Aorta (tissue), 4 donors: ENCODE results near the gene ABCF1. TPM values are rescaled to one million over a fixed set of nuclear protein-coding genes. Genes with fewer than 3 reads are reported as not detected.

Source experiments
- microRNA-seq, 2 donors: library from miRNA; unstranded; fragments of <30 nt; microRNA quantifications; one replicate each; pipeline ENCODE4 v1.2.0, GENCODE V29; 2020
- polyA plus RNA-seq, 2 donors: library from polyadenylated mRNA; stranded (reverse); fragments of 200-250 nt; gene quantifications; one replicate each; pipeline ENCODE4 v1.2.3, GENCODE V29; 2013
- total RNA-seq, 2 donors: library from RNA; stranded (reverse); fragmentation: NEBNext Ultra II Directional; extraction: Animal tissue kit (Norgen Biotek cat#: 25700); gene quantifications; one replicate each; pipeline ENCODE4 v1.2.1, GENCODE V29; 2021
- donor health status: healthy with polysubstance abuse.
- donor health status: Bipolar disorder and iron deficiency.
- donor health status: DM: no; HTN: no; CAD: no.
- donor health status: DM: yes; HTN: yes; CAD: no.

Gene ABCF1
- total and polyA plus RNA-seq, 4 donors = 20.6 to 41.2 (median 28.8) TPM

Small RNA genes lying within 50 kb of the gene (microRNA-seq; reads per million reads assigned to microRNA genes)
- gene MIR877 = 50.7 to 99.5 reads per million in 2 donors

Other genes starting within 250 kb of the ABCF1 start
- gene TRIM39, start 244.5 kb upstream of the ABCF1 start, total RNA-seq = 10 to 100 TPM; 13.8 to 15.5 TPM
- gene TRIM39, start 244.5 kb upstream of the ABCF1 start, polyA plus RNA-seq = 10 to 100 TPM; 10.3 to 15.7 TPM
- gene RPP21, start 226.3 kb upstream of the ABCF1 start, total RNA-seq = 10 to 100 TPM; 26.7 to 32.8 TPM
- gene RPP21, start 226.3 kb upstream of the ABCF1 start, polyA plus RNA-seq = 100 to 1,000 TPM in 1 of 2 donors, 10 to 100 TPM in 1; 78.0 to 119 TPM
- gene HLA-E, start 81.9 kb upstream of the ABCF1 start, total RNA-seq = 100 to 1,000 TPM; 373 to 506 TPM
- 100 to 1,000 TPM; 148 to 328 TPM for gene HLA-E, start 81.9 kb upstream of the ABCF1 start, polyA plus RNA-seq
- 10 to 100 TPM; 73.7 to 76.9 TPM for gene GNL1, start 15.0 kb upstream of the ABCF1 start, total RNA-seq
- gene GNL1, start 15.0 kb upstream of the ABCF1 start, polyA plus RNA-seq = 100 to 1,000 TPM in 1 of 2 donors, 10 to 100 TPM in 1; 52.6 to 116 TPM
- 10 to 100 TPM in 1 of 2 donors, 1 to 10 TPM in 1; 7.5 to 11.6 TPM for gene PRR3, start 14.1 kb upstream of the ABCF1 start, total RNA-seq
- 1 to 10 TPM; 4.1 to 9.5 TPM for gene PRR3, start 14.1 kb upstream of the ABCF1 start, polyA plus RNA-seq
- 10 to 100 TPM; 69.9 to 83.8 TPM for gene PPP1R10, start 45.8 kb downstream of the ABCF1 start, total RNA-seq
- gene PPP1R10, start 45.8 kb downstream of the ABCF1 start, polyA plus RNA-seq = 10 to 100 TPM in 1 of 2 donors, 1 to 10 TPM in 1; 8.6 to 13.2 TPM
- 10 to 100 TPM; 26.6 to 29.8 TPM for gene MRPS18B, start 46.4 kb downstream of the ABCF1 start, total RNA-seq
- gene MRPS18B, start 46.4 kb downstream of the ABCF1 start, polyA plus RNA-seq = 10 to 100 TPM; 38.2 to 45.6 TPM
- 10 to 100 TPM in 1 of 2 donors, 1 to 10 TPM in 1; 5.8 to 12.9 TPM for gene ATAT1, start 55.4 kb downstream of the ABCF1 start, total RNA-seq
- 1 to 10 TPM; 6.4 to 7.7 TPM for gene ATAT1, start 55.4 kb downstream of the ABCF1 start, polyA plus RNA-seq
- gene C6orf136, start 75.7 kb downstream of the ABCF1 start, total RNA-seq = 10 to 100 TPM in 1 of 2 donors, 1 to 10 TPM in 1; 9.7 to 19.9 TPM
- 10 to 100 TPM; 18.8 to 21.0 TPM for gene C6orf136, start 75.7 kb downstream of the ABCF1 start, polyA plus RNA-seq
- gene DHX16, start 101.6 kb downstream of the ABCF1 start, total RNA-seq = 10 to 100 TPM; 22.3 to 25.2 TPM
- gene DHX16, start 101.6 kb downstream of the ABCF1 start, polyA plus RNA-seq = 10 to 100 TPM; 12.8 to 34.0 TPM
- 100 to 1,000 TPM; 130 to 134 TPM for gene PPP1R18, start 115.2 kb downstream of the ABCF1 start, total RNA-seq
- 10 to 100 TPM; 68.5 to 83.3 TPM for gene PPP1R18, start 115.2 kb downstream of the ABCF1 start, polyA plus RNA-seq
- gene NRM, start 119.5 kb downstream of the ABCF1 start, total RNA-seq = 10 to 100 TPM; 13.0 to 15.0 TPM
- gene NRM, start 119.5 kb downstream of the ABCF1 start, polyA plus RNA-seq = 10 to 100 TPM in 1 of 2 donors, 1 to 10 TPM in 1; 5.6 to 19.6 TPM
- gene MDC1, start 145.8 kb downstream of the ABCF1 start, total RNA-seq = 10 to 100 TPM; 31.4 to 33.3 TPM
- 10 to 100 TPM in 1 of 2 donors, 1 to 10 TPM in 1; 7.4 to 34.5 TPM for gene MDC1, start 145.8 kb downstream of the ABCF1 start, polyA plus RNA-seq
- 100 to 1,000 TPM; 264 to 324 TPM for gene TUBB, start 148.9 kb downstream of the ABCF1 start, total RNA-seq
- 100 to 1,000 TPM in 1 of 2 donors, 10 to 100 TPM in 1; 99.5 to 189 TPM for gene TUBB, start 148.9 kb downstream of the ABCF1 start, polyA plus RNA-seq
- 100 to 1,000 TPM; 172 to 222 TPM for gene FLOT1, start 171.2 kb downstream of the ABCF1 start, total RNA-seq
- 100 to 1,000 TPM; 153 to 213 TPM for gene FLOT1, start 171.2 kb downstream of the ABCF1 start, polyA plus RNA-seq
- gene IER3, start 173.1 kb downstream of the ABCF1 start, total RNA-seq = 10 to 100 TPM; 62.0 to 72.9 TPM
- gene IER3, start 173.1 kb downstream of the ABCF1 start, polyA plus RNA-seq = 10 to 100 TPM; 17.8 to 88.8 TPM